A673 (cell line): Measurements from ENCODE around the gene ADH1B.

ENCODE experiments used
- CTCF ChIP-seq: fragments of 300-800, 200-600 bp; sonication (generic); conservative IDR thresholded peaks from 2 replicates; pipeline ENCODE4 v1.5.1; 2017; ENCODE audit warnings: low read depth, mild to moderate bottlenecking, antibody characterized with exemption, low read length, moderate library complexity, mixed read lengths
- EZH2 ChIP-seq: fragments of 200-600 bp; sonication (generic); IDR thresholded peaks from 2 replicates; pipeline ENCODE4 v1.6.1; 2017; ENCODE audit warnings: borderline replicate concordance, low read depth, mild to moderate bottlenecking, mixed read lengths, antibody characterized with exemption, low read length; ENCODE audit not compliant: poor library complexity, severe bottlenecking

- TF ChIP-seq EZH2 (no peak), CTCF (no peak)
These were observed 19.6 kb downstream of the ADH1B start for GRCh38 chr4:99301376-99302164.
